HG02588 (cell line): ENCODE measurements around the gene SCARB1.

Experiments
- ATAC-seq: cut with Tn5 transposase; IDR thresholded peaks from one replicate; pipeline ENCODE4 v1.9.1; 2021; ENCODE audit warnings: mild to moderate bottlenecking, moderate library complexity; ENCODE audit not compliant: unreplicated experiment

The SCARB1 gene

DNA sequence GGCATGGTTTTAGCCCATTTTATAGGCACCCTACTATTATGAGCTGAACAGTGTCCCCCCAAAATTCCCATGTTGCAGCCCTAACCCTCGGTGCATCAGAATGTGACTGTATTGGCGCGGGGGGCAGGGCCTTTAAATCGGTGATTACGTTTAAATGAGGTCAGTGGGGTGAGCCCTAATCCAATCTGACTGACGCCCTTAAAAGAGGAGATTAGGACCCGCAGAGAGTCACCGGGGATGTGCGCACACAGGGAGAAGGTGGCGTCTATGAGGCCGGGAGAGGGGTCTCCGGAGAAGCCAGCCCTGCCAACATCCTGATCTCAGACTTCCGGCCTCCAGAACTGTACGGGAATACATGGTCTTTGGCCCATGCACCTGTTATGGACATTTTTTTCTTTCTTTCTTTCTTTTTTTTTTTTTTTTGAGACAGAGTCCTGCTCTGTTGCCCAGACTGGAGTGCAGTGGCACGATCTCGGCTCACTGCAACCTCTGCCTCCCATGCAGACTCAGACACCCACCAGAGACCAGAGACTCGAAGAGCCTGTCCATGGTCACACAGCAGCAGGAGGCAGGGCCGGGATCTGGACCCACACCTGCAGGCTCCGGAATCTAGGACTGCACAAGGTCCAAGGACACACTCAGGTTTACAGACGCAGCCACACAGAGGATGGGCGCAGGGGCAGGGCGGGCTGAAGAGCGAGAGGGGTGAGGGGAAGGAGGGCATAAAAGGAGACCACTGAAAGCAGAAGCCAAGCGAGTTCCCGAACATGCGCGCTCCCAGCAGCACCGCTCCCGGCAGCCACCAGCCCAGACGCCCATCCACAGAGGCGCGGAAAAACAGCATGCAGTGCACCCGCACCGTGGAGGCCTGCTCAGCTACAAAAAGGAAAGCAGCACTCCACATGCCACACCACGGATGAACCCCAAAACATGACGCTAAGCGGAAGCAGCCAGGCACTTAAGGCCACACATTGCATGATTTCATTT, 19.0 kb downstream of the SCARB1 start:
- no peak for ATAC-seq

DNA sequence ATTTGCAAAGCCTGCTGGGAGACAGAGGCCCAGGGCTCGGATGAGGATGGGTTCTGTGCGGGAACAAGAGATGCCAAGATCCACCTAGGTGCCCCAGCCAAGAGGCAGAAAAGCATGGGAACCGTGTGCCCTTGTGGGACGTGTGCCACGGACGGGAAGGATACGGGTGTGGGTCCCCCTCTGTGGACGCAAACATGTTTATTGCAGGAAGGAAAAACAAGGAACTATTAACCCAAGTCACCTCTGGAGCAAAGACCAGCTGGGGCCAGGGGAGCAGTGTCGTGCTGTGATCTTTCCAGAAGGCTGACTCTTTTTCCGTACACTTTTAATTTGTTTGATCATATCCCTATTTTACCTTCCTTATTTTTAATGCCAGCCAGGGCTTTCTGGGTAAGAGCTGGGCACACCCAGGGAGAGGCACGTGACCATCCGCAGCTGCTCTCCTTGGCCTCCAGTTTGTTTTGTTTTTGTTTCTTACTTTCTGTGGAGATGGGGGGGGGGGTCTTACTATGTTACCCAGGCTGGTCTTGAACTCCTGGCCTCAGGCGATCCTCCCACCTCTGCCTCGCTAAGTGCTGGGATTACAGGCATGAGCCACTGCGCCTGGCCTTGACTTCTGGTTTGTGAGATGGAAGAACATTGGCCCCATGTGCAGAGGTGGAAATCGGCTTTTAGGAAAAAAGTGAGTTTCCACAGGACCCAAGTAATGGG, 20.7 kb downstream of the SCARB1 start:
- no peak for ATAC-seq

GRCh38 chr12:124842073-124842749, 21.5 kb downstream of the SCARB1 start:
- ATAC-seq, result no peak

- no peak for ATAC-seq
Observed at GRCh38 chr12:124841558-124841945, 22.1 kb downstream of the SCARB1 start.

- no peak for ATAC-seq
Observed at GRCh38 chr12:124837958-124838803, 25.5 kb downstream of the SCARB1 start.

DNA sequence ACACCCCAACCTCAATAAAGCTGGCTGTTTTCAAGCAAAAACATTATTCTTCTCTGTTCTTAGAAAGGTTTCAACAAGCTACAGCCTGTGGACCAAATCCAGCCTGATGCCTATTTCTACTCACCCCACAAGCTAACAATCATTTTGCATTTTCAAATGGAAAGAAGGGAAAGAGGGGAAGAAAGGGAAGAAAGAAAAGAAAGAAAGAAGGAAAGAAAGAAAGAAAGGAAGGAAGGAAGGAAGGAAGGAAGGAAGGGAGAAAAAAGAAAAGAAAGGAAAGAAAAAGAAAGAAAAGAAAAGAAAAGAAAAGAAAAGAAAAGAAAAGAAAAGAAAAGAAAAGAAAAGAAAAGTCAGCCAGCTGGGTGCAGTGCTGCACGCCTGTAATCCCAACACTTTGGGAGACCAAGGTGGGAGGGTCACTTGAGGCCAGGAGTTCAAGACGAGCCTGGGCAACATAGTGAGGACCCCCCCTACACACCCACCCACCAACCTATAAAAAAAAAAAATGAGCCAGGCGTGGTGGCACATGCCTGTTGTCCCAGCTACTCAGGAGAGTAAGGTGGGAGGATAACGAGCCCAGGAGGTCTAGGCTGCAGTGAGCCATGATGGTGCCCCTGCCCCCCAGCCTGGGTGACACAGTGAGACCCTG, 26.3 kb downstream of the SCARB1 start:
- no peak for ATAC-seq

DNA sequence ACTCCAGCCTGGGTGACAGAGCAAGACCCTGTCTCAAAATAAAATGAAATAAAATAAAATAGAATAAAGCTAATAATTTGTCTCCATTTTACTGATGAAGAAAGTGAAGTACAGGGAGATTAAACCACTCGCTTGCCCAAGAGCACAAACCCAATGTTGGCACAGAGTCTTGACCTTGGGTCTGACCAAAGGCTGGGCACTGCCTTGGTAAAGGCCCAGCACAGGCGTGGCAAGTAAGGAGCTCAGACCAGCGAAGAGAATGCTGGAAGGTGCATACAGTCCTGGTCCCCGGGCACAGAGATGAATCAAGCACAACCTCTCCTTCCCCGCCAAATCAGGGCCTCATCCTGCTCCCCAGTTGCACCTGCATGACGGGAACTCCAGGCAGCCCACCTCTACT, 26.9 kb downstream of the SCARB1 start:
- no peak for ATAC-seq

- no peak for ATAC-seq
Observed at GRCh38 chr12:124835656-124836410, 27.8 kb downstream of the SCARB1 start.

DNA sequence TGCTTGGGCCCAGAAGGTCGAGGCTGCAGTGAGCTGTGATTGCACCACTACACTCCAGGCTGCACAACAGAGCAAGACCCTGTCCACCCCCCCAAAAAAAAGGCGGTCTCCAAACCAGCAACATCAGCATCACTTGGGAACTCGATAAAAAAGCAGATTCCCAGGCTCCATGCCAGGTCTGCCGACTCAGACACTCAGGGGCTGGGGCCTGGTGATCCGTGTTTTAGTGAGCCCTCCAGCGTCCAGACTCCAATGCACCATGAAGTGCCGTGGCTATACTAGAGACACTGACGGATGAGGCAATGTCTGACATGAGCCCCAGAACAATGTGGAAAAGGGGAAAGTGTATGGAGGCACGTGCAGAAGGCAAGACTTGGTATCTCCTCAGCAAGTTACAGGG, 28.8 kb downstream of the SCARB1 start:
- ATAC-seq, result no peak

DNA sequence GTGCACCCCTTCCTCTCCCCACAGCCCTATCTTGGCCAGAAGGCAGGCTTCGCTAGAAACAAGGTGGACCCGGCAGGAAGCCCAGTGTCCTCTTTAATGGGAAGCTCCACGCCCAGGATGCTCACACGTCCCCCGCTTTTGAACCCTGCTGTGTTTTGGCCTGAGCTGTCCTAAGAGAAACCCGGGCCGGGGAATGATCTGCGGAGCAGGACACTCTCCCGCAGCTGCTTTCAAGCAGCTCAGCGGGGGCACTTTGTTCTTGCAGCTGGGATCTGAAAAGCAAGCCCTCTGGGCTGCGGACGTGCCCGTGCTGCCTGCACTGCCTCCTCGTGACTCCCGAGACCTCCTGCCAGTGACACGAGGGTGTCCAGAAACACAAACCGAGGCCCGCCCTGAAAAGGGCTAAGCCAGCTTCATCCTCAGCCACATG, 30.0 kb downstream of the SCARB1 start:
- ATAC-seq, result no peak

GRCh38 chr12:124832856-124833255, 30.8 kb downstream of the SCARB1 start:
- no peak for ATAC-seq

- ATAC-seq, result no peak
Observed at GRCh38 chr12:124831590-124831989, 32.1 kb downstream of the SCARB1 start.

DNA sequence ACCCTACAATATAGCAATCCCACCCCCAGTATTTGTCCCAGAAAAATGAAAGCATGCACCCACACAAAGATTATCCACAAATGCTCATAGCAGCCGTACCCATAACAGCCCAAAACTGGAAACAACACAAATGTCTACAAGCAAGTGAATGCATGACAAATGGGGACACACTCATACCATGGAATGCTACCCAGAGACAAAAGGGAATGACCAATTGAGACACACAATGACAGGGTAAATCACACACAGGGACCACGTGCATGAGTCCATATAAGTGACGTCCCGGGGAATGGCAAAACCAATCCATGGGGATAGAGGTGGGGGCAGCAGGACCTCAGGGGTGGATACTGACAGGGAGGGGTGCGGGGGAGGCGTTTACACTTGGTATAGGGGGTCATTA, 33.4 kb downstream of the SCARB1 start:
- no peak for ATAC-seq

GRCh38 chr12:124829708-124830304, 33.9 kb downstream of the SCARB1 start:
- no peak for ATAC-seq

DNA sequence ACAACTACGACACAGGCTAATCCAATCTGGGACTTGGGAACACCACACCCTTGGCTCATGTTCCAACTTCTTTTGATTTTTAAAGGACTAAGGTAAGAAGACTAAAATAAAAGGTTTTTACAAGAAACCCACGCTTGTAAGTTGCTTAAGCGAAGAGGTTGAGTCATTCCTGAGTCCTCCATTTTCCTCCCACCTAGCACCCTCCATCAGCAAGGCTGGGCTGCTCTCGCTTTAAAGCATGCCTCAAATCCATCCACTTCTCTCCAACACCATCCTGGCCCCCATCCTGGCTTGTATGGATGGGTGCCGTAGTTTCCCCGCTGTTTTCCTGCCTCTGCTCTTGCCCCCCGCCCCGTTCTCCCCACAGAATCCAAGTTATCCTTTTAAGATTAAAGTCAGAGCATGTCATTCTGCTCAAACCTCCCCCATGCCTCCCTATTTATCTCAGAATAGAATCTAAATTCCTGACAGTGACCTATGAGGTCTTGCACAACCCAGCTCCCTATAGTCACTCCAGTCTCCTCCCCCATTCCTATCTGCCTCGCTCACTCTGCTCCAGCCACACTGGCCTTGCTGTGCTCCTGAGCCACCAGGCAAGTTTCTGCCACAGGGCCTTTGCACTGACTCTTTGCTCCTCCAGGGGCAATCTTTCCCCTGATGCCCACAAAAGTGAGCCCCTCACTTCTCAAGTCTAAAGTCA, 34.5 kb downstream of the SCARB1 start:
- no peak for ATAC-seq

DNA sequence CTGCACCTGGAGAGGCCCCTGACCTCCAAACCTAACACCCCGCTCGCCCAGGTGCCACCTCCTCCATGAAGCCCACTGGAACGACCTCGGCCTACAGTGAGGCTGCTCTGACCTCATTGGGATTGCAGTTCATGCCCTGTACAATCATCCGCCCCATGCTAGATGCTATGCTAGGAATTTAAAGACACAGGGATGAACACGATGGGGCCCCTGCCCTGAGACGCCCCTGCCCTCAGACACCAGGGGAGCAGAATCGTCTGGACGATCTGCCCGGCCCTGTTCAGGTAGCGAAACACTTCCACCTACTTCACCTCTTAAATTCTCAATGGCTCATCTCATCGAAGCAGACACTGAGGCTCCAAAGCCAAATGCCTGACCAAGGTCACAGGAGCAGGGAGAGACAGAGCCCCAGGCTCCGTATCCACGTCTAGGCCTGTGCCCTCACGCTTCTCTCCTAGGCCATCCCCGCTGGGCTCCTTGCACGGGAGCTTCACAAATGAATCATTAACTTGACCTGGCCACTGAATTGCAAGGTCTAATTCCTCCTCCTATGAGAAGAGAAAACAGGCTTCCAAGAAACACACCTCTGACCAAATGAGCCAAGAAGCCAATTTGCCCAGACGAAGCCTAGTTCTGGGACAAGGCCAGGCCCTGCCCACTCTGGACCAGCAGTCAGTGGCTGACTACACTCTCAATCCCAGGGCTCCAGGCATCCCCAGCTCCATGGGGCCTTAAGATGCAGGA, 35.2 kb downstream of the SCARB1 start:
- no peak for ATAC-seq

DNA sequence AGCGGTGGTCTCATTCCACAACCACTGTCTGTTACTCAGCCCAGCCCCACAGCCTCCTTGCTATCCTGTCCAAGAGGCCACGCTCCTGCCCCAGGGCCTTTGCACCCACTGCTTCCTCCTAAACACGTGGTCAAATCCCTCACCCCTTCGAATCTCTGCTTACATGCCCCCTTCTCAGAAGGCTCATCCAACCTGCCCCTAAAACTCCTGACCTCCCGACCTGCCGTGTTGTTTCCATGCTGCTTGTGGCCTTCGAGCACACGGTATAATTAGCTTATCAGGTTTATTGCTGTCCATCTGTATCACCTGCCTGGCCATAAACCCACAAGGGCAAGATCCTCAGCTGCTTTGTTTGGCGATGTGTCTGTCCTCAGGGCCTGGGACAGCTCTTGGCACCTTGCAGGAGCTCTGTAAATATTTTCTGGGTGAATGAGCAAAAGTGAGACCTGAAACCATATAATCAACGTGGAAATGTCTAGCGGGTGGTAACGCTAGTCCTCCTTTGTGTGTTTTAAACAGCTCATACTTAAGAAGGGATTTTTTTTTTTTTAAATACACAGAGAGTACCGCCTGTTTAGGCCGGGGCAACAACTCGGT, 36.0 kb downstream of the SCARB1 start:
- ATAC-seq, result no peak
